A673 (cell line): Measurements from ENCODE around the gene TANC1. TPM values are rescaled to one million over a fixed set of nuclear protein-coding genes. Genes with fewer than 3 reads are reported as not detected.

Source experiments
- BruUV-seq: library from RNA; stranded (reverse); fragments of 400-500 nt; replicated peaks from 2 replicates; lab custom pipeline; 2021; lab: Mats Ljungman, UMichigan
- CTCF ChIA-PET: fragments of 300-600 bp; sonication (Branson Sonifier 250); formaldehyde crosslinking; loops from one replicate; lab custom pipeline; 2022; ENCODE audit warnings: antibody characterized with exemption; lab: Charles Lee
- POLR2A ChIA-PET: fragments of 300-600 bp; sonication (Branson Sonifier 250); formaldehyde crosslinking; loops from one replicate; lab custom pipeline; 2022; ENCODE audit warnings: antibody characterized with exemption; ENCODE audit not compliant: low non-redundant PET; lab: Charles Lee
- DNase-seq: peaks from one replicate; pipeline ENCODE4 v3.0.0-alpha.2; 2015; ENCODE audit warnings: low spot score
- H3K27ac ChIP-seq: fragments of 200-600 bp; sonication (generic); 2 replicates; pipeline ENCODE4 v1.5.1; 2016; ENCODE audit warnings: mixed run types, low read depth, mild to moderate bottlenecking, mixed read lengths, antibody characterized with exemption, low read length; ENCODE audit not compliant: poor library complexity, severe bottlenecking
- H3K27me3 ChIP-seq: fragments of 200-600 bp; sonication (generic); replicated peaks from 2 replicates; pipeline ENCODE4 v1.6.1; 2017; ENCODE audit warnings: mixed run types, low read depth, mild to moderate bottlenecking, mixed read lengths, antibody characterized with exemption, low read length; ENCODE audit not compliant: insufficient read depth, poor library complexity
- H3K36me3 ChIP-seq: fragments of 200-600 bp; sonication (generic); 2 replicates; pipeline ENCODE4 v1.6.1; 2016; ENCODE audit warnings: mixed run types, mild to moderate bottlenecking, mixed read lengths, antibody characterized with exemption, low read length; ENCODE audit not compliant: insufficient read depth, poor library complexity, severe bottlenecking
- H3K4me1 ChIP-seq: fragments of 200-600 bp; sonication (generic); 2 replicates; pipeline ENCODE4 v1.6.1; 2017; ENCODE audit warnings: mixed run types, mild to moderate bottlenecking, mixed read lengths, antibody characterized with exemption, low read length; ENCODE audit not compliant: insufficient read depth, poor library complexity, severe bottlenecking
- H3K4me3 ChIP-seq: fragments of 200-600 bp; sonication (generic); 2 replicates; pipeline ENCODE4 v1.5.1; 2016; ENCODE audit warnings: low read depth, mixed run types, mild to moderate bottlenecking, mixed read lengths, low read length; ENCODE audit not compliant: poor library complexity, severe bottlenecking
- H3K9me3 ChIP-seq: fragments of 200-600 bp; sonication (generic); 2 replicates; pipeline ENCODE4 v1.6.1; 2016; ENCODE audit warnings: mixed run types, low read depth, mild to moderate bottlenecking, mixed read lengths, antibody characterized with exemption, low read length; ENCODE audit not compliant: poor library complexity, severe bottlenecking
- CTCF ChIP-seq: fragments of 300-800, 200-600 bp; sonication (generic); conservative IDR thresholded peaks from 2 replicates; pipeline ENCODE4 v1.5.1; 2017; ENCODE audit warnings: low read depth, mild to moderate bottlenecking, antibody characterized with exemption, low read length, moderate library complexity, mixed read lengths
- EZH2 ChIP-seq: fragments of 200-600 bp; sonication (generic); IDR thresholded peaks from 2 replicates; pipeline ENCODE4 v1.6.1; 2017; ENCODE audit warnings: borderline replicate concordance, low read depth, mild to moderate bottlenecking, mixed read lengths, antibody characterized with exemption, low read length; ENCODE audit not compliant: poor library complexity, severe bottlenecking
- intact Hi-C: fragments of 100-400 bp; cut with micrococcal nuclease; formaldehyde crosslinking; loops from one replicate; pipeline ENCODE4 v1.10.0; 2022; ENCODE audit not compliant: unreplicated experiment
- total RNA-seq: library from RNA; stranded (reverse); gene quantifications from 2 replicates; pipeline ENCODE4 v1.2.3, GENCODE V29; 2021

The TANC1 gene
- total RNA-seq, 1 experiment from 2014 or later, result 9.0 TPM

DNA sequence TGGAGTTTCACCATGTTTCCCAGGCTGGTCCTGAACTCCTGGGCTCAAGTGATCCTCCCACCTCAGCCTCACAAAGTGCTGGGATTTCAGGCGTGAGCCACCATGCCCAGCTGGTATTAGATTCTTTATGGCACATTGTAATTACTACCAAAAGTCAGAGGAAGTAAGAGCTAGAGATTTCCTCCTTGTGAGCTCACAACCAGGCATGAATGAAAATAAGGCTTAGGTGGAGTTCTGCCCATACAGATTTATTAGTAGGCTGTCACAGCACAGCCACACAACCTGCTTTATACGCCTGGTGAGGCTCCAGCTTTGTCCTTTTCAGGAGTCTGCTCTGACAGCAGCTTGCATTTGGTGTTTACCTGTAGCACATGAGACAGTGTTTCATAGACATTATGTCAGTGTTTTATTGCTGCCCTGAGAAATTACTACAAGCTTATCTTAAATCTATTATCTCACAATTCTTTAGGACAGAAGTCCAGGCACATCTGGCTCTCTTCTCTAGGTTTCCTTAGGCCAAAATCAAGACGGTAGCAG, 156.6 kb downstream of the TANC1 start:
- peak overlapping the region; percentile 14 for H3K27ac ChIP-seq
- H3K36me3 ChIP-seq, result no peaks in the 10 kb centered on the region
- TF ChIP-seq CTCF, result no peak
- TF ChIP-seq EZH2, result no peak
- peaks cover 18% of the 10 kb centered on the region for H3K4me1 ChIP-seq
- peak; percentile 18 for DNase-seq
- ChIA-PET CTCF (no interaction called here), POLR2A (interaction anchor here (0.7 kb wide), 1 partner anchor 157 kb away, joined by 3 read pairs; no protein-coding TSS in a partner anchor)
- intact Hi-C loops, result no loop called here
- no peaks in the 10 kb centered on the region for H3K9me3 ChIP-seq
- no peak overlapping the region for H3K4me3 ChIP-seq
- no TSS peak for BruUV-seq
- H3K27me3 ChIP-seq, result no peaks in the 10 kb centered on the region

DNA sequence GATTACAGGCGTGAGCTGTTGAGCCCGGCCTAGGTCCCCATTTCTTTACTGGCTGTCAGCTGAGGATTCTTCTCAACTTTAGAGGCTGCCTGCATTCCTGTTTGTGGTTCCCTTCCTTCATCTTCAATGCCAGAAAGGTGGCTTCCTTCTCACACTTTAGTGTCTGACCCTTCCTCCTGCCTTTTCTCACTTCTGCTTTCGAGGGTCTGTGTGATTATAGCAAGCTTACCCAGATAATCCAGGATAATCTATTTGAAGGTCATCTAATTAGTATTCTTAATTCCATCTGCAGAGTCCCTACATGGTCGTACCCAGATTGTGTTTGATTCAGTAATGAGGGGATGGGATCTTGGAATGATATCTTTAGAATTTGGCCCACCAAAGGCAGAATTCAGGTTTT, 157.4 kb downstream of the TANC1 start:
- Histone ChIP-seq H3K4me3 (no peak overlapping the region), H3K27ac (no peak overlapping the region), H3K9me3 (no peaks in the 10 kb centered on the region), H3K36me3 (no peaks in the 10 kb centered on the region), H3K4me1 (peaks cover 21% of the 10 kb centered on the region), H3K27me3 (no peaks in the 10 kb centered on the region)
- no peak for DNase-seq
- BruUV-seq, result no TSS peak
- CTCF ChIA-PET, result no interaction called here
- POLR2A ChIA-PET, result no interaction called here
- intact Hi-C loops, result no loop called here
- TF ChIP-seq CTCF (no peak), EZH2 (no peak)

DNA sequence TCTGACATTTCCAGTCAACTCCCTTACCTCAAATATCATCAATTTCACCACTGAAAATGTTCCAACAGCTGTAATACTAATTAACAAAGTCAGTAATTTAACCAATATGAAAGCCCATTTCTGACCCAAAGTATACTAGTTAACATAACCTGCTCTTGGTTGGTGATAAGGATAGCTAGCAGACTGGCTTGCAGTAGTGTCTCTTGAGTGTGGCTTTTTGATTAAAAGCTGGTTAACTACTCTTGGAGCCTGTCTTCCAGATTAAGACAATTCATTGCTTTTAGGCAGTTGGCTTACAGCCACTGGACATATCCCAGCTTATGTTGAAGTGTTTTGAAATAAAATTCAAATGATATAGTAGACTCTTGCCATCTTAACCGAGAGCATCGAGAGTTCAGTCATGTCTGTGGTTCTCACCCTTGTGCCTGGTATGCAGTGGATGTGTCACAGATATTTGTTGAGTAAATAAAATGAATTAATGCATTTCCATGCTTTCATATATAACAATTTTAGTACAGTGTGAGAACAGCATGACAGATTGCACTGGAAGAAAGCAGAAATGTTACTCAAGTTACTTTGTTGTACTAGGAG, 158.1 kb downstream of the TANC1 start:
- H3K27ac ChIP-seq, result no peak overlapping the region
- BruUV-seq, result no TSS peak
- H3K27me3 ChIP-seq, result no peaks in the 10 kb centered on the region
- H3K9me3 ChIP-seq, result no peaks in the 10 kb centered on the region
- intact Hi-C loops, result no loop called here
- TF ChIP-seq EZH2 (no peak), CTCF (no peak)
- H3K4me1 ChIP-seq, result peaks cover 21% of the 10 kb centered on the region
- ChIA-PET CTCF (no interaction called here), POLR2A (no interaction called here)
- DNase-seq, result no peak
- H3K36me3 ChIP-seq, result no peaks in the 10 kb centered on the region
- H3K4me3 ChIP-seq, result no peak overlapping the region
